ENCODE measurements around the gene GIT2.

- TF ChIP-seq POLR2AphosphoS5 (IDR thresholded peaks at IDR 0.05) (no peak), POLR2A (IDR thresholded peaks at IDR 0.05) (no peak), CTCF (IDR thresholded peaks at IDR 0.05) (no peak)
These were observed 110.6 kb downstream of the GIT2 start for GRCh38 chr12:109885616-109886015.
